GM18519 (cell line): Measurements from ENCODE around the gene SQSTM1.
"Not testable (repeated sequence)": the region's sequence is repeated elsewhere in the genome, so short reads cannot be mapped to it uniquely, and the experiment has no call there.

Source experiments
- ATAC-seq: cut with Tn5 transposase; IDR thresholded peaks from one replicate; pipeline ENCODE4 v1.9.1; 2021; ENCODE audit warnings: mild to moderate bottlenecking, moderate library complexity; ENCODE audit not compliant: unreplicated experiment, low FRiP score

Gene SQSTM1

DNA sequence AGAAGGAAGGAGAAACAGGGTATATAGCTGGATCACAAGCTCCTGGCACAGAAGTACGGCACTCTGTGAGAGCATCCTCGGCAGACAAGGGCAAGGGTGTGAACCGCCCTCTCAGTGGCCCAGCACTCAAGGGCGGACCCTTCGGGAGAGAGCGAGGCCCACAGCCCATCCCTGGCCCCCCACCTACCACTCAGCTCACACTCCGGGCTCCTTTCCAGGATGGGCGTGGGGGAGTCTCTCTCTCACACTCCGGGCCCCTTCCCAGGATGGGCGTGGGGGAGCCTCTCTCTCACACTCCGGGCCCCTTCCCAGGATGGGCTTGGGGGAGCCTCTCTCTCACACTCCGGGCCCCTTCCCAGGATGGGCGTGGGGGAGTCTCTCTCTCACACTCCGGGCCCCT is 50.8 kb downstream of the SQSTM1 start:
- ATAC-seq, result not testable (repeated sequence)

GRCh38 chr5:179872055-179872827 is 51.5 kb downstream of the SQSTM1 start:
- ATAC-seq, result no peak

DNA sequence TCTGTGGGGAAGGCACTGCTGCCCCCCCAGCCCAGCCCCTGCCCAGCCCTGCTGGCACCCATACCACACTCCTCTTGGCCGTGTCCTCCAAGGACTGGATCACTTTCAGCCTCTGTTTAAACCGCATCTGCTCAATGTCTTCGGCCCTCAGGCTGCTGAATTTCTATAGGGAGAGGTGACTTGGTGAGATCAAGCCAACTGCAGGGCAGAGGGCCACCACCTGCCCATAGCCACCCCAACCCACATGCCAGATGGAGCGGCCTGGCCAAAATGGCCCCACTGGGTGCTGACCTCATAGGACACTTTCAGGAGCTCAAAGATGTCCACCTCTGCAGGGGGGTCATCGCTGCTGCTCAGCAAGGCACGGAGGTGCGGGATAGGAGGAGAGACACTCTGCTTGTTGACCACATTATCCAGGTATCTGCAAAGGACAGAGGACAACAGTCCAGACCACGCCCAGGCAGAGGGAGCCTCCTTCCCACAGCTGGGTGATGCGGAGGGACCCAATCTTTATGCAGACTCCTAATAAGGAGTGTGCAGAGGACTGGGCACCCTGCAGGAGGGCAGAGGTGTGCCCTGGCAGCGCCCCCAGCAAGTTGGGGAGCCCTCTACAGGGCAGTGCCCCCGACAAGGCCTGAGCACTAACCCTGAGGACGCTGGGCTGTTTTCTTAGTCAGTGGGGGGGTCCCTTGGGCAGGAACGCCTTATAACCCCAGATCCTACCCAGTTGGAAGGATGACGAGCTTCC is 52.3 kb downstream of the SQSTM1 start:
- ATAC-seq, result no peak

- no peak for ATAC-seq
Observed at GRCh38 chr5:179873588-179874110, 52.9 kb downstream of the SQSTM1 start.

DNA sequence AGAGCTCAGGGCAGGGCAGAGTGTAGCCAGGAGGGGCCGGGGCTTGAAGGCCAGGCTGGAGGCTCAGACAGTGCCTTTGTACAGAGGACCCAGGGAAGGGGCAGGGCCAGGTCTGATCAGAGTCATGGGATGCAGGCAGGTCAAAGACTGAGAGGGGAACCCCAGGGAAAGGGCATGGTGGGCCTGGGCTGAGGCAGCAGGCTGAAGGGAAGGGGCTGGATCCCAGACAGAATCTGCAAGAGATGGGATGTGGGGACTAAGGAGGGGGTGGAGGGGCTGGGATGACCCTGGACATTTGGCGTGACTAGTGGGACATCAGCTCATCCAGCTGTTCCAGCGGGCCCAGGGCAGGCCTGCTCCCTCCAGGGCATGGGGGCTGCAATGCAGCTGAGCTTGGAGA is 53.4 kb downstream of the SQSTM1 start:
- no peak for ATAC-seq

GRCh38 chr5:179874536-179875292 is 54.0 kb downstream of the SQSTM1 start:
- ATAC-seq, result no peak

GRCh38 chr5:179875741-179876609 is 55.3 kb downstream of the SQSTM1 start:
- no peak for ATAC-seq

DNA sequence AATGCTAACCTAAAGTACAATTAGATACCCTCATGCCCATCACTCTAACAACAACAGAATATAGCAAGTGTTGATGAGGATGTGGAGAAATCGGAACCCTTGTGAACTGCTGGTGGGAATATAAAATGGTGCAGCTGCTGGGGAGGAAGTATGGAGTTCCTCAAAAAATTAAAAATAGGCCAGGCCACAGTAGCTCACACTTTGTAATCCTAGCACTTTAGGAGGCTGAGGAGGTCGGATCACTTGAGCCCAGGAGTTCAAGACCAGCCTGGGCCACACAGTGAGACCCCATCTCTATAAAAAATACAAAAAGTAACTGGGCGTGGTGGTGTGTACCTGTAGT is 55.9 kb downstream of the SQSTM1 start:
- ATAC-seq, result no peak

- ATAC-seq, result no peak
Observed at GRCh38 chr5:179878222-179879002, 57.7 kb downstream of the SQSTM1 start.

DNA sequence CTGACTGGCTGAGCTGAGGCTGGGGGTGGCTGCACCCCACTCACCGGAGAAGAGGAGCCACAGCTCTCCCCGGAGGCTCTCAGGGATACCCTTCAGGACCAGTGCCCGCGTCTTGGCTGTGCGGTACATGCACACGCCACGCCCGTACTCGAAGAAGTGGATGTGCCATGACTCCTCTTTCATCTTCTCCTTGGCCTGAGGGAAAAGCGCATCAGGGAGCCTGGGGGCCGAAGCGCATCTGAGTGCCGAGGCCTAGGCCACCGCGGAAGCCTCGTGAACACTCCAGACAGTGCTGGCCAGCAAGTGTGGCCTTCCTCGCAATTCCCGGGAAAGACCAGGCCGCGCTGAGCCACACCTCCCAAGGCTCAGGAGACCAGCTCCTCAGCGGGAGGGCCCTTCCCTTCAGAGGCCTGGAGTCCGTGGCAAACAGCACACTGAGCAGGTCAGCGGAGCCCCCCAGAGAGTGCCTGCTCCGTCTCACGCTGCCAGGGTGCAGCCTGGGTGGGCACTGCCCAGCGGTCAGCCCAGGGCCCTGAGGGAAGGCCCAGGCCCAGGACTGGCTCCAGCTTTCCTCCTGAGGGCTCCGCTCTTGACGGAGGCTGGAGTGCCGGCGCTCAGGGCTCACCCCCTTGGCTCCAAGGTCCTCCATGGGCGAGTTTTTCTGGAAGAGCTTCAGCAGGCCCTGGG is 58.4 kb downstream of the SQSTM1 start:
- ATAC-seq, result no peak

DNA sequence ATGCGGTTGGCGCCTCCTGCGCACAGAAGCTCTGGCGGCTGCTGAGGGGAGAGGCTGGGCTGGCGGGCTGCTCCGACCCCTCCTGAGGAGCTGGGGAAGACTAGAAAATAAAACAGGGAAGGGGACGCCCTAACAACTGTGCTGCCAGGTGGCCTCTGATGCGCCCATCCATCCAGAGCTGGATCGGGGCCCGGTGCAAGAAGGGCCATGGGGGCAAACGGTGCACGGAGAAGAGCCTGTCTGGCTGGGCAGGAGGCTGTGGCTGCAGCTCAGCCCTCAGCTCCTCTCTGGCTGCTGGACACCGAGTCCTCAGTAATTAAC is 58.9 kb downstream of the SQSTM1 start:
- no peak for ATAC-seq

GRCh38 chr5:179880066-179880650 is 59.5 kb downstream of the SQSTM1 start:
- ATAC-seq, result no peak

DNA sequence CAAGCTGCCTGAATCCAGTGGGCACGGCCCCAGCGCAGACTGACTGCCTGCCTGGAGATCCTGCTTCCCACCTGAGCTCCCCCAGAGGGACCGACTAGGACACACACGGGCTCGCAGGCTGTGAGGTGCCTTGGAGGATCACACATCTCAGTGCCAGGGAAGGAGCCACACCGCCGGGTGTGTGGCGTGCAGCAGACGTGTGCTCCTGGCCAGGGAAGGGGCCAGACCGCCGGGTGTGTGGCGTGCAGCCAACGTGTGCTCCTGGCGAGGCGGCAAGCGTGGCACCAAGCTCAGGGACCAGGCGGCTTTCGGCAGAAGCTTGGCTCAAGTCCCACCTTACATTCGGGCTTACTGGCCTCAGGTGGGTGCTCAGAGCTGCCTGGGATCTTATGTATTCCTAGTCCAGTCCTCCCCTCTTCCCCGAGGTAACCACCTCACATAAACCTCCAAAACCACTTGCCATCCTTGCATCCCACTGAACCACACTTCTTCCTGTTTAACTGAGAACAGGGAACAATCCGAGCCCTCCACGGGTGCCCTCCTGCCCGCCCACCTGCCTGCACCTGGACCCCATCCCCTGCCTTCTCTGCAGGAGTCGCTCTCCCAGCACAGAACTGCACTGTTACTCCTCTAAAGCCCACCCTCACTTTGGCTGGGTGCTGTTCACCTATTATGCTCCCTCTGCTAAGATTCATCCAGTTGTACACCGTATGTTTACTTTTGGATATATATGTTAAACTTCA is 60.3 kb downstream of the SQSTM1 start:
- no peak for ATAC-seq

DNA sequence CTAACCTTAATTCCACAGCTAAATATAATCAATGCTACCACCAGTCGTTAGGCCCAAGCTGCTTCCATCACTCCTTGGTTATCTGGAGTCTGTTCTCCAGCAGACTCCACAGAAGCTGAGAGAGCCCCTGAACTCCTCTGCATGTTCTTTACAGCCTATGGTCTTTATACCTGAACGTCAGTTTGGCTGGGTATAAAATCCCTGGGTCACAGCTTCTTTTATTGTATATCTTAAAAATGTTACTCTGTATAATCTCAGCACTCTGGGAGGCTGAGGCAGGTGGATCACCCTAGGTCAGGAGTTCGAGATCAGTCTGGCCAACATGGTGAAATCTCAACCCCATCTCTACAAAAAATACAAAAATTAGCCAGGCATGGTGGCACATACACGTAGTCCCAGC is 61.6 kb downstream of the SQSTM1 start:
- ATAC-seq, result no peak

- no peak for ATAC-seq
Observed at GRCh38 chr5:179883163-179883562, 62.5 kb downstream of the SQSTM1 start.

DNA sequence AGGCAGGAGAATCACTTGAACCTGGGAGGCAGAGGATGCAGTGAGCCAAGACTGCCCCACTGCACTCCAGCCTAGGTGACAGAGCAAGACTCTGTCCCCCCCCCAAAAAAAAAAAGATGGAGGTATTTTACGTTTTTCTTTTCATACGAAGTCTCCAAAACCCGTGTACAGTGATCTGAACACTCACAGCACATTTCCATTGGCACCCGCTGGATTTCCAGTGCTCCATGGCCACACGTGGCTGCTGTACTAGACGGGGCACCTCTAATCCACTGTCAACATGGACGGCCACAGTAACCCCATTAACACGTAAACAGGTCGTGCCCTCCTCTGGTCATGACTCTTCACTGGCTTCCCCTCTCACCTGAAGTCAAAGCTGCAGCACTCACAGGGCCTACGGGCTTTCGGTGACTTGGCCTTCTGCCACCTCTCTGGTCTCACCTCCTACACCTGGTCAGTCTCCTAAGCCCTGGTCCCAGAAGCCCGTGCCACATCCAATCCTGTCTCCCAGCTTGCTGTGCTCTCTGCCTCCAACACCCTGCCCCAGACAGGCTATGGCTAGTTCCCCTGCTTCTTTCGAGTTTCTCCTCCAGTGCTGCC is 64.9 kb downstream of the SQSTM1 start:
- no peak for ATAC-seq

GRCh38 chr5:179886190-179886911 is 65.6 kb downstream of the SQSTM1 start:
- ATAC-seq, result no peak
